GM12872 (cell line): Measurements from ENCODE around the gene MYT1.

Experiments
- CTCF ChIP-seq: IDR thresholded peaks from 3 replicates; pipeline ENCODE4 v1.5.1; 2011; ENCODE audit warnings: low read depth, mild to moderate bottlenecking, low read length, moderate library complexity; ENCODE audit not compliant: insufficient read depth

MYT1 gene

DNA sequence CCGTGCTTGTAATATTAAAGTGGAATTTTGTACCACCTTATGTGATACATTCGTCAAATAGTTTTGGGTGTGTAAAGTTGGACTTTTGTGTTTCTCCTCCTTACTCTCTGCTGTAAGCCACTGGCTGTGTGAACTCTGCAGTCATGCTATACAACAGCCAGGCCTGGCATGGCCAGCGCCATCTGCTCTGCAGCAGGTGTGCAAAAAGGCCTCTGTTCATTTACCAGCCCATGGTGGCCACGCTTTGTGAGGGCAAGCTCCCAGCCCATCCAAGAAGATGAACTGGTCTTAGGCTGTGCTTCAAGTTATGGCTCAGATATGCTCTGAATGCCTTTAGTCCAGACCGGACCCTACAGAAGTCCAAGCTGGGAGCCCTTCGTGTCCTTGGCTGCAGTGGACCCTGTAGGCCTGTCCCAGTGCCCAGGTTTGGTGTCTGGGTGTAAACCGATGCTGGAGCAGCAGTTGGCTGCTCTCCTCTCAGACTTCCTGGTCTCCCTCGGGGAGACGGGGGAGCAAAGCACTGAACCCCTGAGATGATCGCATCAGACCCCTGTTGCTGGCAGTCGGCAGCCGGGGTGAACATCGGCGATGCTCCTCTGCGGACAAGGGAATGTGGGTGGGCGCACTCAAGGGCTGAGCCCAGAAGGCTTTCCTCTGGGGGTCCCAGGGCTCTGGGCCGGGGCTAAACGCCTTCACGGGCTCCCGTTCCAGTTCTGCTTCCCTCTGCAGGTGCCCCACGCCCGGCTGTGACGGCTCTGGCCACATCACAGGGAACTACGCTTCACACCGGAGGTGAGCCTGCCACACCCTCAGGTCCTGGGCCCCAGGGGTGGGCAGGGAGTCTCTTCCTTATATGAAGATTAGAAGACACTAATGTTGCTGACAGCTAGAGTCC lies 62.7 kb downstream of the MYT1 start:
- TF ChIP-seq CTCF: no peak

DNA sequence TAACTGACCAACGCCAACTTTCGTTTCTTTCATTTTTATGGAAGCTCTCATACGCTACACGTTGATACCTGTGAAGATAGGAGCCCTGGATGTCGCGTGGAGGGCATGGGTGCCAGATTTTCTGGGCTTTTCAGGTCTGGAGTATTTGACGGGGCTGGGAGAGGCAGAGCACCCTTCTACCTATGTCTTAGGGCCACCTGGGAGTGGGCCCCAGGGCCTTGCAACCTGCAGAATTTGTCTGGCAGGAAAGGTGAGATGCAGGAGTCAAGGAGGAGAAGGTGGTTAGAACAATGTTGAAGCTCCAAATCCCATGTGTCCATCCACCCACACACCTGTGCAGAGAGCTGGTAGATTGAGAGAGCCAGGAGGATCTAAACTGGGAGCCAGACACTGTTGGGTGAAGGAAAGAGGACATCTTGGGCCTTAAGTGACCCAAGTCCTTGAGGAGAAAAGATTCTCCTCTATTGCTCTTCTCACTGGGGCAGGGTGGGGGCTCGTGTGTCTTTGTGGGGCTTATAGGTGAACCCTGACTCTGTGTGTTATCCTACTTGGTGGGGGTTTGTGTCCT lies 63.9 kb downstream of the MYT1 start:
- no peak for TF ChIP-seq CTCF

DNA sequence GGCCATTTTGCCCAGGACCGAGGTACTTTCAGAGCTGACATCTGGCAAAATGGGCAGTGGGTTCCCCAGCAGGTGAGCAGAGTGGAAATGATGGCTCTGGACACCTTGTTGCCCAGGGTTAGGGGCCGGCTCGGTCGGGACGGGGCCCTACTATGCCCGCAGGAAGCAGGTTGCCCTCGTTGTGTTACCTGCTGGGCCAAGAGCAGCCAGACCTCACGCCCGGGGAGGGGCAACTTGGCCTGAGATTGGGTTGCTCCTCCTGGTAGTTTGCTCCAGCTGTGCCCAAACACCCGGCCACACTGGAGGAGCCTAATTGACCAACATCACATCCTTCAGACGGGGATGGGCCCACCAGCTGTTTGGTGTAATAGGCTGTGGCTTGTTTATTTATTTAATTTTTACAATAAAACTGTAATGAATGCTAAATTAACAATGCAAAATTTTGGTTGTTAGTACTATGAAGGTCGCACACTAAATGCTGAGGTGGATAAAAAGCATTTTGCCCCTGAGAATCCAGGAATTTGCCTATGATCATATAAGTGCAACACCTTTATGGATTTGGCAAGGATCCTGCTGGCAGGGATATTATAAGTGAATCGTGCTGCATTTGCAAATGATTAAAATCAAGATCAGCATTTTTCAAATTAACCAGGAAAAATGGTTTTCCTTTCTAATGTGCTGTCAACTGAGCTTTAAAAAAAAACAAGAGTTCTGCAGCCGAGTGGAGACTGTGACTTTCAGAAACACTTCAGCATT lies 64.7 kb downstream of the MYT1 start:
- TF ChIP-seq CTCF: no peak

DNA sequence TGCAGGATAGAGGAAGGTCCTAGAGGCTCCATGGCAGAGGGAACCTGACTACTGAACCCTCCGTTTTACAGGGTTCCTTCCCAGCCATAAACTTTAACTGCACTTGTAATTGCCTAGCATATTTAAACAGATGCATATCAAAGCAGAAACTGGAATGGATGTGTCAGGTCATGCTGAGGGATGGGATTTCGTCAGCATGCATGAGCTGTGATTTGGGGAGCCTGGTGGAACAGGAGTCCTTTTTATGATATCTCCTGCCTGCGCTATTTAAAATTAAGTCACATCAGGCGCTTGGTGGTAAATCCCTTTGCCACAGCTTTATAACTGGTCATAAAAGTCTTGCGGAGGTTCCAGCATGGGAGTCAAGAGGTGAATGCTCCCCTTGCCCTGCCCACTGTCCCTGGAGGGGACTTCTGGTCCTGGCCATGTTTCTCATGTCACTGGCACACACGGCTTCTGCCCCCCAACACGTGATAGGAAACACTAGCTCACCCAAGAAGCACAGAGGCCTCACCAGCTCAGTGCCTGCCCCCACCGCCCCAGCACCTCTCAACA lies 65.3 kb downstream of the MYT1 start:
- TF ChIP-seq CTCF: no peak

GRCh38 chr20:64230461-64231145 lies 66.4 kb downstream of the MYT1 start:
- no peak for TF ChIP-seq CTCF

DNA sequence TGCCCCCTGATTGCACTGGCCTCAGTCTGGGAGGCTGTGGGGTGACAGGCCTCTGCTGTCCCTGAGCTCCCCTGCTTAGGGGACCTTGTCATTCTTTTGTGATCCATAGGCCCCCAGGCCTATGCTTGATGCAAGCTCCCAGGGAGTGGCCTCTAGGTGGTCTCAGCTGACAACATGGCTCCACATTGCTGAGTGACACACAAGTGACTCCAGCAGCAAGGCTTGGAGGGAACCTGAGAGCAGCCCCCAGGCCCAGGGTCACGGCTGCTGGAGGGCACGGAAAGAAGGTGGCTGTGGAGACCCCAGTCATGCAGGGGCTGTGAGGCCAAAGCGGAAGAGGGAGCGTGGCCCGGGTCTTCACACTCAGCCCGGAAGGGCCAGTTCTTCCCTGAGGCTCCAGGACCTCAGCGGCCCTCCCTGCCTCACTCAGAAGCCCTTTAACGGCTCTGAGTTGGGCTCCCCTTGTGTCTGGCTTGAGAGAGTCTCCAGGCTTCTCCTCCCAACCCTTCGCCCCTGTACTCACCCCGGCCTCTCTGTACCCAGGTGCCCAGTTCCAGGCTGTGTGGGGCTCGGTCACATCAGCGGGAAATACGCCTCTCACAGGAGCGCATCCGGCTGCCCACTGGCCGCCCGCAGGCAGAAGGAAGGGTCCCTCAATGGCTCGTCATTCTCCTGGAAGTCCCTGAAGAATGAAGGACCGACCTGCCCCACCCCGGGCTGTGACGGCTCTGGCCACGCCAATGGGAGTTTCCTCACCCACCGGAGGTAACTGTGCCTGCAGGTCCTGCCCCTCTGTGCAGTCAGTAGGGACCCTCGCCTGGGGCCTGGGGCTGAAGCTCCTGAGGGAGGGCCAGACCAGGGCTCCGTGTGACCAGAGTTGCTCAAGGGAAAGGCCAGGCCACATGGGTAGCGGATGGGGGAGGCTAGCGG lies 67.6 kb downstream of the MYT1 start:
- TF ChIP-seq CTCF: no peak
